ENCODE data around the gene ZNF14. TPM values are rescaled to one million over a fixed set of nuclear protein-coding genes. Genes with fewer than 3 reads are reported as not detected.
A peak's percentile ranks its signal among the peaks of the same experiment; 100 is the strongest.
"Not testable (repeated sequence)": the region's sequence is repeated elsewhere in the genome, so short reads cannot be mapped to it uniquely, and the experiment has no call there.

The ZNF14 gene
- total RNA-seq, 1 experiment from 2014 or later: 12.1 TPM

DNA sequence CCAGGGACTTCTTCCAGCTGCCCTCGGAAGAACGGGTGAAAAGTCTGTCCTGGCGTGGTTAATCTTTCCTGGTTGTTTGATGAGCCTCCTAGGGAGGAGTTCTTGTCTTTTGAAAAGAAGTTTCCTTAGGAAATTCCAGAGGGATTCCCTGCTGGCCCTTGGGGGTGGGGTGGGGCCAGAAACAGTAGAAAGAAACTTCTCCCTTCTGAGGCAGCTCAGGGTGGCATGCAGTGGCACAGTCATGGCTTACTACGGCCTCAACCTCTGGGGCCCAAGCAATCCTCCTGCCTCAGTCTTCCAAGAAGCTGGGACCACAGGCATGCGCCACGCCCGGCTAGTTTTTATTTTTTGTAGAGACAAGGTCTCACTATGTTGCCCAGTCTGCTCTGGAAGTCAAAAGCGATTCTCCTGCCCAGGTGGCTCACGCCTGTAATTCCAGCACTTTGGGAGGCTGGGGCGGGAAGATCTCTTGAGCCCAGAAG, 62.8 kb downstream of the ZNF14 start:
- Histone ChIP-seq H4K20me1 (ENCODE audit: insufficient read depth, low read depth, low read length) (no peaks in the 10 kb centered on the region), H3K79me2 (ENCODE audit: low read length) (peaks cover 47% of the 10 kb centered on the region), H3K4me3 (ENCODE audit: low read length) (peak overlapping the region; percentile 85), H3K36me3 (ENCODE audit: insufficient read depth, low read length) (peaks cover 26% of the 10 kb centered on the region), H3K9me2 (replicated peaks; ENCODE audit: insufficient read depth, low read length) (no peaks in the 10 kb centered on the region), H3K4me2 (ENCODE audit: low read depth, low read length, poor library complexity, severe bottlenecking) (peak overlapping the region; percentile 93), H3K9me3 (ENCODE audit: low read length) (0 out of 2 replicates have a peak, but pooled peaks cover 2% of the 10 kb centered on the region), H3K27me3 (ENCODE audit: low read length) (no peaks in the 10 kb centered on the region), H3K27ac (ENCODE audit: low read length) (no peak overlapping the region), H3K9ac (ENCODE audit: low read length) (peak overlapping the region; percentile 96; the same call in 1 of the 2 replicates), H2AFZ (ENCODE audit: low read length) (no peak overlapping the region), H3K4me1 (ENCODE audit: low read length) (peaks cover 13% of the 10 kb centered on the region)
- no peak for DNase-seq

DNA sequence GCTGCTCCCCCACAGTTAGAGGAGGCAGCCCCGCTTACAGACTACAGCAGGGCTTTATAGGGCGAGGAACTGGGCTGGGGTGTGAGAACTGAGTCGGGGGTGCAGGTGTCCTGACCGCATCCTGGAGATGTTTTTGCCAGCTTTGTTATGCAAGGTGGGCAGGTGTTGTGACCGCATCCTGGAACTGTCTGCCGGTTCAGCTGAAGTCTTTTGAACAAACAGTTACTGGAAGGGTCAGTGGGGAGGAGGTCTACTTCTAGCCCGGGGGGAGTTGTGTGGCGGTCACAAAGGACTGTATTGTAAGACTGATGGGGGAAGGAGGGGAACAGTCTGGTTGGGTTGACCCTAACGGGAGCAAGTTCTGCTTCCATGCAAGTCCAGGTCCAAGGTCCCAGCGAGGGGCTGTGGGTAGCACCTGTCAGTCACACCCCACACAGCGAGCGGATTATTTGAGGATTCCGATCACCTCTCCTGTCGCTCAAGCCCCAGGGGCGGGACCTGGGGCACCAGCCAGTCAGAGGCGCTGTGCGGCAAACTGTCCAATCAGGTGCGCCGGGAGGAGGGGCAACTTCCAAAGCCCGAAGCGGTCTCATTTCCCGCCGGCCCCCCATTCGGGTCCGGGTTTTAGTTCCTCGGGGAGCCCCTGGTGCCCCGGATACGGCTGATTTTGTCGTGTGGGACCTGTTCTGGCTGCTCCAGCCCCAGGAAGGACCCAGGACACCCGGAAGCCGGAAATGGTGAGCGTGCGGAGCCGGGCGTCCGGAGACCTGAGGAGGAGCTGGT, 64.5 kb downstream of the ZNF14 start, which contains the start of gene ZNF101:
Gene ZNF101 (plus strand): TSS at position 610 of the 783 bp plus-strand sequence. CDS start 125 bp downstream, at position 735.
- H3K9me2 ChIP-seq (replicated peaks; ENCODE audit: insufficient read depth, low read length): no peaks in the 10 kb centered on the region
- peak within 1 kb of the TSS; percentile 93 for H3K4me2 ChIP-seq (ENCODE audit: low read depth, low read length, poor library complexity, severe bottlenecking)
- peak within 1 kb of the TSS; percentile 44; the same call in 1 of the 2 replicates for H3K27ac ChIP-seq (ENCODE audit: low read length)
- peaks cover 17% of the 10 kb centered on the region for H3K36me3 ChIP-seq (ENCODE audit: insufficient read depth, low read length)
- H3K9ac ChIP-seq (ENCODE audit: low read length): peak within 1 kb of the TSS; percentile 96
- H3K4me1 ChIP-seq (ENCODE audit: low read length): peaks cover 17% of the 10 kb centered on the region
- H3K9me3 ChIP-seq (ENCODE audit: low read length): 0 out of 2 replicates have a peak, but pooled peaks cover 2% of the 10 kb centered on the region
- DNase-seq: peak; percentile 99
- no peaks in the 10 kb centered on the region for H3K27me3 ChIP-seq (ENCODE audit: low read length)
- H3K79me2 ChIP-seq (ENCODE audit: low read length): peaks cover 40% of the 10 kb centered on the region
- peak within 1 kb of the TSS; percentile 85 for H3K4me3 ChIP-seq (ENCODE audit: low read length)
- no peaks in the 10 kb centered on the region for H4K20me1 ChIP-seq (ENCODE audit: insufficient read depth, low read depth, low read length)
- H2AFZ ChIP-seq (ENCODE audit: low read length): peak within 1 kb of the TSS; percentile 63; the same call in 1 of the 2 replicates

DNA sequence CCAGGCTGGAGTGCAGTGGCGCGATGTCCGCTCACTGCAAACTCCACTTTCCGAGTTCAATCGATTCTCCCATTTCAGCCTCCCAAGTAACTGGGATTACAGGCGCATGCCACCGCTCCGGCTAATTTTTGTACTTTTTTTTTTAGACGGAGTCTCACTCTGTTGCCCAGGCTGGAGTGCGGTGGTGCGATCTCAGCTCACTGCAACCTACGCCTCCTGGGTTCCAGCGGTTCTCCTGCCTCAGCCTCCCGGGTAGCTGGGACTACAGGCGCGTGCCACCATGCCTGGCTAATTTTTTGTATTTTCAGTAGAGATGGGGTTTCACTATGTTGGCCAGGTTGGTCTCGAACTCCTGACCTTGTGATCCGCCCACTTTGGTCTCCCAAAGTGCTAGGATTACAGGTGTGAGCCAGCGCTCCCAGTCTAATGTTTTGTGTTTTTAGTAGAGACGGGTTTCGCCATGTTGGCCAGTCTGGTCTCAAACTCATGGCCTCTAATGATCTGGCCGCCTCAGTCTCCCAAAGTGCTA, 67.4 kb downstream of the ZNF14 start:
- H3K4me3 ChIP-seq (ENCODE audit: low read length); H3K9ac ChIP-seq (ENCODE audit: low read length); H3K9me3 ChIP-seq (ENCODE audit: low read length); H3K27ac ChIP-seq (ENCODE audit: low read length); H3K9me2 ChIP-seq (replicated peaks; ENCODE audit: insufficient read depth, low read length); DNase-seq; H3K36me3 ChIP-seq (ENCODE audit: insufficient read depth, low read length); H2AFZ ChIP-seq (ENCODE audit: low read length); H3K4me2 ChIP-seq (ENCODE audit: low read depth, low read length, poor library complexity, severe bottlenecking); H3K27me3 ChIP-seq (ENCODE audit: low read length): not testable (repeated sequence)
- H3K79me2 ChIP-seq (ENCODE audit: low read length): peaks cover 46% of the 10 kb centered on the region
- peaks cover 15% of the 10 kb centered on the region; the same call in 1 of the 2 replicates for H4K20me1 ChIP-seq (ENCODE audit: insufficient read depth, low read depth, low read length)
- peaks cover 33% of the 10 kb centered on the region for H3K4me1 ChIP-seq (ENCODE audit: low read length)

DNA sequence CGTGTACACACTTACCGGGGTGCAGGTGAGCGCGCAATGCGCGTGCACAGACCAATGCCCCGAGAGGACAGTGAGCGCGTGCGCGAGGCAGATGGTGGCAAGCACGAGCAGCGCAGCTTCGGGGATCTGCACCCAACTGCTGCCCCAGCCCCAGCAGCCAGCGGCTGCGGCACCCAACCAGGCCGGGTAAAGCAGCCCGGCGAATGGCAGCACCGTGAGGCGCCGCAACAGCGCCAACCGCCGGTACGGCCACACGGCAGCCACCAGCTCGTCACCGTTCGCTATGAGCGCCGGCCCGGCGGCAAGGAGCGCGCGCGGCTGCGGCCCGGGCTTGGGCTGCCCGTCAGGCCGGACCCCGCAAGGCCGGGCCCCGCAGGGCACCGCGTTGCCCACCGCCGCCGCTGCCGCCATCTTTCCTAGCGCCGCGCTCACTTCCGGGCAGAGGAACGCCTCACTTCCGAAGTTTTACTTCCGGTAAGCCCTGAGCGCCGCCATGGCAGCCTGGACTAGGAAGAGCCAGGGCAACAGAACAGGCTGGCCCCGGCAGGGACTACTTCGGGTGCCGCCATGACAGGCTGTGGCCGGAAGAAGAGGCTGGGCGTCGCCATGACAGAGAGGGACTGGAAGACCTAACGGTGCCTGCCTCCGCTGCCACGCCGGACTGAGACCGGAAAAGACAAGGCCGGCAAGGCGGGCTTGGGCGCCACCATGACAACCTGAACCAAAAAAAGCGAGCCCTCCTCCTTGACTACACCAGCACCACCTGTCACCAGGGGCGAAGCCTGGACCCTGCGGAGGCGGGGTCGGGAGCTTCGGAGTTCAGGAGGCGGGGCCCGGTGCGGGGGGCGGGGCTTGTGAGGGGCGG, 69.4 kb downstream of the ZNF14 start, which contains the start of gene ATP13A1:
Gene ATP13A1 (minus strand): TSS at position 421 of the 865 bp plus-strand sequence. CDS start 10 bp downstream, at position 411.
- H3K4me1 ChIP-seq (ENCODE audit: low read length): peaks cover 26% of the 10 kb centered on the region
- H3K36me3 ChIP-seq (ENCODE audit: insufficient read depth, low read length): peaks cover 17% of the 10 kb centered on the region
- H3K27ac ChIP-seq (ENCODE audit: low read length): peak within 1 kb of the TSS; percentile 77
- H3K9me2 ChIP-seq (replicated peaks; ENCODE audit: insufficient read depth, low read length): no peaks in the 10 kb centered on the region
- H3K4me2 ChIP-seq (ENCODE audit: low read depth, low read length, poor library complexity, severe bottlenecking): peak within 1 kb of the TSS; percentile 74
- H3K9ac ChIP-seq (ENCODE audit: low read length): peak within 1 kb of the TSS; percentile 97
- H3K27me3 ChIP-seq (ENCODE audit: low read length): no peaks in the 10 kb centered on the region
- H3K9me3 ChIP-seq (ENCODE audit: low read length): no peaks in the 10 kb centered on the region
- peak; percentile 99 for DNase-seq
- peaks cover 24% of the 10 kb centered on the region; the same call in 1 of the 2 replicates for H4K20me1 ChIP-seq (ENCODE audit: insufficient read depth, low read depth, low read length)
- peak within 1 kb of the TSS; percentile 98 for H3K4me3 ChIP-seq (ENCODE audit: low read length)
- peaks cover 40% of the 10 kb centered on the region for H3K79me2 ChIP-seq (ENCODE audit: low read length)
- no peak within 1 kb of the TSS for H2AFZ ChIP-seq (ENCODE audit: low read length)

DNA sequence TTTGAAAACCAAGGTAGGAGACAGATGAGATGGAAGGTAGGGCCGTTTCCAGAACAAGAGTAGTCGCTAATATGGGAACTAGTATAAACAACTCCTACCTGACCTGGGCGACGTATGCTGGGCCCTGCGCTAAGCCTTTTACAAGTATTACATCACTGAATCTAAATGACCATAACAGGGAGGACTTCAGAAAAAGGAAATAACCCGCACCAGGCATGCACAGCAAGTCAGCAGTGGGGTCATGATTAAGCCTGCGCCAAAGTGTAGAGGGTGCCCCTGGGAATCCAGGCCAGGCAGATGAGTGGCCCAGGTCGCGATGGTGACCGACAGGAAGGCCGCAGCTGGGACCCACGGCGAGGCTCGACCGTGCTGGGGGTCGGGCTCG, 70.0 kb downstream of the ZNF14 start:
- Histone ChIP-seq H3K27me3 (ENCODE audit: low read length) (no peaks in the 10 kb centered on the region), H3K36me3 (ENCODE audit: insufficient read depth, low read length) (peaks cover 24% of the 10 kb centered on the region), H3K9me3 (ENCODE audit: low read length) (no peaks in the 10 kb centered on the region), H3K9ac (ENCODE audit: low read length) (peak overlapping the region; percentile 97), H4K20me1 (ENCODE audit: insufficient read depth, low read depth, low read length) (peaks cover 24% of the 10 kb centered on the region; the same call in 1 of the 2 replicates), H3K4me1 (ENCODE audit: low read length) (peaks cover 20% of the 10 kb centered on the region), H3K27ac (ENCODE audit: low read length) (peak overlapping the region; percentile 77), H2AFZ (ENCODE audit: low read length) (no peak overlapping the region), H3K4me2 (ENCODE audit: low read depth, low read length, poor library complexity, severe bottlenecking) (peak overlapping the region; percentile 74), H3K4me3 (ENCODE audit: low read length) (peak overlapping the region; percentile 98), H3K79me2 (ENCODE audit: low read length) (peaks cover 44% of the 10 kb centered on the region), H3K9me2 (replicated peaks; ENCODE audit: insufficient read depth, low read length) (no peaks in the 10 kb centered on the region)
- DNase-seq: peak; percentile 85

DNA sequence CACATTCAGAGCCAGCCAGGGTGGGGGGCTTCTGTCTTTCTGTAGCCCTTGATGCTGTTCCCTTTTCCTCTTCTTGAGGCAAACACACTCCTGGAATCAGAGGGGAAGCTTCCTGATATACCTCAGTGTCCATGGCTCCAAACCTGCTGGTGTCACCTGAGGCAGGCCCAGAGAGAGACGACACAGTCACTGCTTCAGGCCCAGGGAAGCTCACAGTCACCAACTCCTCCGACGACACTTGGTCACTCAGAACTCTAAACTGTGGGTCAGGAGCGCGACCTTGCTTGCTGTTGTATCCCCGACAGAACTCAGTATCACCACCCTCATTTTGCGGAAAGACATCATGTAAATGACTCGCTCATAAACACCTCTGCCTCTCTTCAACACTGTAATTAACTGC, 70.6 kb downstream of the ZNF14 start:
- Histone ChIP-seq H3K36me3 (ENCODE audit: insufficient read depth, low read length) (peaks cover 24% of the 10 kb centered on the region), H4K20me1 (ENCODE audit: insufficient read depth, low read depth, low read length) (peaks cover 24% of the 10 kb centered on the region; the same call in 1 of the 2 replicates), H3K9ac (ENCODE audit: low read length) (peak overlapping the region; percentile 97), H3K9me3 (ENCODE audit: low read length) (no peaks in the 10 kb centered on the region), H3K79me2 (ENCODE audit: low read length) (peaks cover 44% of the 10 kb centered on the region), H3K4me1 (ENCODE audit: low read length) (peaks cover 20% of the 10 kb centered on the region), H3K27me3 (ENCODE audit: low read length) (no peaks in the 10 kb centered on the region), H3K4me3 (ENCODE audit: low read length) (peak overlapping the region; percentile 98), H3K4me2 (ENCODE audit: low read depth, low read length, poor library complexity, severe bottlenecking) (peak overlapping the region; percentile 74), H2AFZ (ENCODE audit: low read length) (no peak overlapping the region), H3K9me2 (replicated peaks; ENCODE audit: insufficient read depth, low read length) (no peaks in the 10 kb centered on the region), H3K27ac (ENCODE audit: low read length) (peak overlapping the region; percentile 77)
- peak; percentile 54 for DNase-seq

DNA sequence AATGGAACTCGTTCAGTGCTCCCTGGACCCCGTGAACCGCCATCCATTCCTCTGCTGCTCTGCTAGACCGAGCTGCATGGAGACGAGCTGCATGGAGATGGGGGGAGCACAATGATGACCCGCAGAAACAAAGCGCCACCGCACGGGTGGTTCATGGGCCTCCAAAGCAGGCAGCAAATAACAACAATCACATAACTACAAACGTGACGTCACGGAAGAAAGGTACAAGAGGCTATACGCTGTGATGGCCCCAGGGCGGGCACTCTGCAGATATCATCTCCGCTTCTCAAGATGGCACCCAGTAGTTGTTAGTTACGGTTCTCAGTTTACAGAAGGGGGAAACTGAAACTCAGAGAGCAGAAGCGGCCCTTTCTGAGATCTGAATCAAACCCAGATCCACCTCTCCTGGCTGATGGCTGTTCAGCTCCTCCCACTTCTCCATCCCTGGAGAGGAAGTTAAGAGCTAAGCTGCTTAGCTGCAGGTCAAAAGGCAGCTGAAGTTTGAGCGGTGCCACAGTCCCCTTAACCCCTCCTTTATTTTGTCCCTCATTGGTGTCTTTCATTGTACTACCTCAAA, 71.1 kb downstream of the ZNF14 start:
- Histone ChIP-seq H3K4me2 (ENCODE audit: low read depth, low read length, poor library complexity, severe bottlenecking) (peak overlapping the region; percentile 74), H3K4me3 (ENCODE audit: low read length) (peak overlapping the region; percentile 98), H2AFZ (ENCODE audit: low read length) (no peak overlapping the region), H4K20me1 (ENCODE audit: insufficient read depth, low read depth, low read length) (peaks cover 25% of the 10 kb centered on the region; the same call in 1 of the 2 replicates), H3K79me2 (ENCODE audit: low read length) (peaks cover 44% of the 10 kb centered on the region), H3K27ac (ENCODE audit: low read length) (peak overlapping the region; percentile 77), H3K27me3 (ENCODE audit: low read length) (no peaks in the 10 kb centered on the region), H3K4me1 (ENCODE audit: low read length) (peaks cover 20% of the 10 kb centered on the region), H3K9ac (ENCODE audit: low read length) (peak overlapping the region; percentile 97), H3K9me3 (ENCODE audit: low read length) (no peaks in the 10 kb centered on the region), H3K9me2 (replicated peaks; ENCODE audit: insufficient read depth, low read length) (no peaks in the 10 kb centered on the region), H3K36me3 (ENCODE audit: insufficient read depth, low read length) (peaks cover 24% of the 10 kb centered on the region)
- peak; percentile 92 for DNase-seq
